Measurements from ENCODE around the gene DFFB.

The DFFB gene

GRCh38 chr1:3820316-3820715, 37.0 kb upstream of the DFFB start:
- no peak for DNase-seq (ENCODE audit: low read depth in 1 of 2, low spot score in 1 of 2)
- TF ChIP-seq POLR2AphosphoS5 (IDR thresholded peaks at IDR 0.05; ENCODE audit: low read depth), result no peak
- TF ChIP-seq GABPA (IDR thresholded peaks at IDR 0.05; ENCODE audit: low read depth), result no peak
- no peak for TF ChIP-seq REST (IDR thresholded peaks at IDR 0.05; ENCODE audit: insufficient replicate concordance, low read depth)
- no peak overlapping the region for H3K4me3 ChIP-seq (replicated peaks; ENCODE audit: insufficient read depth, low read length)
- H3K27ac ChIP-seq (replicated peaks), result no peak overlapping the region
- no peaks in the 10 kb centered on the region for H3K27me3 ChIP-seq (ENCODE audit: insufficient read depth, poor library complexity, severe bottlenecking)

- H3K4me3 ChIP-seq (replicated peaks; ENCODE audit: insufficient read depth, low read length), result no peak overlapping the region
- TF ChIP-seq REST (IDR thresholded peaks at IDR 0.05; ENCODE audit: insufficient replicate concordance, low read depth) (no peak), POLR2AphosphoS5 (IDR thresholded peaks at IDR 0.05; ENCODE audit: low read depth) (no peak), GABPA (IDR thresholded peaks at IDR 0.05; ENCODE audit: low read depth) (no peak), SPI1 (IDR thresholded peaks at IDR 0.05; ENCODE audit: borderline replicate concordance, low read depth) (no peak)
- TF ChIP-seq, protein P1, sequence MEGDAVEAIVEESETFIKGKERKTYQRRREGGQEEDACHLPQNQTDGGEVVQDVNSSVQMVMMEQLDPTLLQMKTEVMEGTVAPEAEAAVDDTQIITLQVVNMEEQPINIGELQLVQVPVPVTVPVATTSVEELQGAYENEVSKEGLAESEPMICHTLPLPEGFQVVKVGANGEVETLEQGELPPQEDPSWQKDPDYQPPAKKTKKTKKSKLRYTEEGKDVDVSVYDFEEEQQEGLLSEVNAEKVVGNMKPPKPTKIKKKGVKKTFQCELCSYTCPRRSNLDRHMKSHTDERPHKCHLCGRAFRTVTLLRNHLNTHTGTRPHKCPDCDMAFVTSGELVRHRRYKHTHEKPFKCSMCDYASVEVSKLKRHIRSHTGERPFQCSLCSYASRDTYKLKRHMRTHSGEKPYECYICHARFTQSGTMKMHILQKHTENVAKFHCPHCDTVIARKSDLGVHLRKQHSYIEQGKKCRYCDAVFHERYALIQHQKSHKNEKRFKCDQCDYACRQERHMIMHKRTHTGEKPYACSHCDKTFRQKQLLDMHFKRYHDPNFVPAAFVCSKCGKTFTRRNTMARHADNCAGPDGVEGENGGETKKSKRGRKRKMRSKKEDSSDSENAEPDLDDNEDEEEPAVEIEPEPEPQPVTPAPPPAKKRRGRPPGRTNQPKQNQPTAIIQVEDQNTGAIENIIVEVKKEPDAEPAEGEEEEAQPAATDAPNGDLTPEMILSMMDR (IDR thresholded peaks at IDR 0.05; ENCODE audit: insufficient read depth, low read length), result no peak
- DNase-seq (ENCODE audit: low read depth in 1 of 2, low spot score in 1 of 2), result no peak
- H3K27me3 ChIP-seq (ENCODE audit: insufficient read depth, poor library complexity, severe bottlenecking), result no peaks in the 10 kb centered on the region
- H3K27ac ChIP-seq (replicated peaks), result no peak overlapping the region
Observed at GRCh38 chr1:3821004-3821403, 36.3 kb upstream of the DFFB start.

GRCh38 chr1:3821447-3821846, 35.8 kb upstream of the DFFB start:
- no peak for DNase-seq (ENCODE audit: low read depth in 1 of 2, low spot score in 1 of 2)
- TF ChIP-seq POLR2AphosphoS5 (IDR thresholded peaks at IDR 0.05; ENCODE audit: low read depth) (no peak), REST (IDR thresholded peaks at IDR 0.05; ENCODE audit: insufficient replicate concordance, low read depth) (no peak), GABPA (IDR thresholded peaks at IDR 0.05; ENCODE audit: low read depth) (no peak), SPI1 (IDR thresholded peaks at IDR 0.05; ENCODE audit: borderline replicate concordance, low read depth) (no peak)
- TF ChIP-seq, protein P1 (IDR thresholded peaks at IDR 0.05; ENCODE audit: insufficient read depth, low read length), result no peak
- Histone ChIP-seq H3K27ac (replicated peaks) (no peak overlapping the region), H3K27me3 (ENCODE audit: insufficient read depth, poor library complexity, severe bottlenecking) (no peaks in the 10 kb centered on the region), H3K4me3 (replicated peaks; ENCODE audit: insufficient read depth, low read length) (no peak overlapping the region)

- H3K27me3 ChIP-seq (ENCODE audit: insufficient read depth, poor library complexity, severe bottlenecking), result no peaks in the 10 kb centered on the region
- no peak overlapping the region for H3K27ac ChIP-seq (replicated peaks)
- no peak for DNase-seq (ENCODE audit: low read depth in 1 of 2, low spot score in 1 of 2)
- no peak overlapping the region for H3K4me3 ChIP-seq (replicated peaks; ENCODE audit: insufficient read depth, low read length)
- TF ChIP-seq, protein P1 (IDR thresholded peaks at IDR 0.05; ENCODE audit: insufficient read depth, low read length), result no peak
- TF ChIP-seq POLR2AphosphoS5 (IDR thresholded peaks at IDR 0.05; ENCODE audit: low read depth) (no peak), REST (IDR thresholded peaks at IDR 0.05; ENCODE audit: insufficient replicate concordance, low read depth) (no peak), GABPA (IDR thresholded peaks at IDR 0.05; ENCODE audit: low read depth) (no peak), SPI1 (IDR thresholded peaks at IDR 0.05; ENCODE audit: borderline replicate concordance, low read depth) (no peak)
Observed at GRCh38 chr1:3821908-3822307, 35.4 kb upstream of the DFFB start.
